GM13977 (cell line): ENCODE data around the gene TRMT1.

Source experiments
- DNase-seq: peaks from one replicate; pipeline ENCODE4 v3.0.0; 2012; ENCODE audit warnings: low spot score
- CTCF ChIP-seq: IDR thresholded peaks from 2 replicates; pipeline ENCODE4 v1.5.1; 2012; ENCODE audit warnings: mild to moderate bottlenecking, control low read depth; ENCODE audit not compliant: insufficient read depth; ENCODE audit errors: extremely low read depth, missing control alignments
- in situ Hi-C: fragments of 300-500 bp; cut with MboI; formaldehyde crosslinking; loops from one replicate; pipeline ENCODE4 v1.12.0; 2022; ENCODE audit warnings: low sequenced_read_pairs, low pct_unique_long_range_greater_than_20kb, mixed read lengths, inconsistent platforms; ENCODE audit not compliant: unreplicated experiment

The TRMT1 gene

DNA sequence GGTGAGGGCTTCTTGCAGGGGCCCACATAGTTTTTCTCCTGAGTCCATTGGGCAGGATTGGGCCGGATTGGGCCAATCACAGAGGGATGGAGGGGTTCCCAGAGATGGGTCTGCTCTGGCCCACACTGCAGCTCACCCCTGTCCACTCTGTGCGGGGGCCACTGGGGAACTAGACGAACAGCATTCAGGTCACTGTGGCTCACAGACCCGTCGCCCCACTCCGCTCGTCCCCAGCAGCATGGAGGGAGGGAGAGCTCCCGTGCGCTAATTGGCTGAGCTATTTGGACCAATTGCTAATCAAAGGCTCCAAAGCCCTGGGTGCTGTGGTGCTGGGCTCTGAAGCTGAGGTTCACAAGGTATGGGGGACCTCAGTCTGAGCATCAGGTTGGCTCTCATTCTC, 12.8 kb upstream of the TRMT1 start:
- no peak for DNase-seq
- TF ChIP-seq CTCF: no peak
- in situ Hi-C loops: no loop called here

DNA sequence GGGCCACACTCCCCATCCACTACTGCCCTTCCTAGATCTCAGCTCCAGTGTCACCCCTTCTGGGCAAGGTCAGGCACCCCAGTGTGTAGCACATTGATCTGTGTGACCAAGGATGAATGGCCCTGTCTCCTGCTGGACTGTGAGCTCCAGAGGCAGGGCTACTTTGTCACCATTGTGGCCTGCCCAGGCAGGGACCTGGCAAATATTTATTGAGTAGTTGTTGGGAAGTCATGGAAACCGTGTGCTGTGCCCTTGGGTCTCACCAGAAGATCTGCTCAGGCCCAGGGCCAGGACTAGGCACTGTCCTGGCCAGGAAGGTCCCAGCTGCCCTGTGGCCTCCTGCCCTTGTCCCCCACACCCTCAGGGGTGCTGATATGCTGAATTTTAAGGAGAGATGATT, 12.0 kb upstream of the TRMT1 start:
- in situ Hi-C loops: no loop called here
- no peak for TF ChIP-seq CTCF
- DNase-seq: no peak

GRCh38 chr19:13127811-13128575, 11.5 kb upstream of the TRMT1 start:
- TF ChIP-seq CTCF: no peak
- no peak for DNase-seq
- in situ Hi-C loops: no loop called here

- in situ Hi-C loops: no loop called here
- no peak for DNase-seq
- no peak for TF ChIP-seq CTCF
Measured at GRCh38 chr19:13127051-13127450, 10.5 kb upstream of the TRMT1 start.

DNA sequence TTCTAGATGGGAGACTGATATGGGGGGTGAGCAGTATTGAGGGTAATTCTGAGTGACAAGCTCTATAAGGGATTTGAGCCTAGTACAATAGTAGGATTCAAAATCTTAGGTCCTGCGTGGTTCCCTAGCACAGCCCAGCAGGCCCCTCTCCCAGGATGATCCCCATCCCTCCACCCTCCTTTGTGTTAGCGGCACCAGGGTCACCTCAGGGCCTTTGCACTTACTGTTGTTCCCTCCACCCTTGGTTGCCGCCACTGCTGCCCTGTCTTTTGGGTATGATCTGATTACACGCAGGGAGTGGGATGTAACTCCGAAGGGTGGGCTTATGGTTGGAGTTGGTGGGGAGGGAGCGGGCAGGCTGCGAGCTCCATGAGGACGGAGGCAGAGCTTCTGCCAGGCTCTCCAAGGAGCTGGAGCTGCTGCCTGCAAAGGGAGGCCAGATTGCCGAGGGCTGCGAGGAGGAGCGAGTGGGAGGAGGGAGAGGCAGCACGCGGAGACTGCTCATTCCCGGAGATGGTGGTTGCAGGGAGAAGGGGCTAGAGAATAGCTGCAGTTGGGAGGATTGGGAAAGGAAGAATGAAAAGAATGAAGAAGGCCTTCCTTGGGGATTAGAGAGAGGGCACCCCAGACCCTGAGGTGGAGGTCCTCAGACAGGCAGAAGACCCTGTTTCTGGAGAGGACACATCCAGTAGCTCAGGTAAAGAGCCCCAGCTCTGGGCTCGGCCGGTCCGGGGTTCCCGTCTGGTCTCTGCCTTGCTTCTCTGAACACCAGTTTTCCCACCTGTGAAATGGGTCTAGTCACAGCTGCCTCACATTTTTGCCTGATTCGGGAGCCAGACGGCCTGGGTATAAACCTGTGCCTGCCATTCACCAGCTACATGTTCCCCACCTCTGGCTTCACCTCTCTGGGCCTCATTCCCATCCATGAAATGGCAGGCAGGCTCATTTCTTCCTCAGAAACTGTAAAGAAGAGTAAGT, 6.7 kb upstream of the TRMT1 start:
- no peak for DNase-seq
- in situ Hi-C loops: no loop called here
- TF ChIP-seq CTCF: no peak

GRCh38 chr19:13122275-13122878, 5.8 kb upstream of the TRMT1 start:
- no peak for TF ChIP-seq CTCF
- in situ Hi-C loops: no loop called here
- DNase-seq: no peak
